ENCODE measurements around the gene ZCCHC13.
"Not testable (repeated sequence)": the region's sequence is repeated elsewhere in the genome, so short reads cannot be mapped to it uniquely, and the experiment has no call there.

ZCCHC13 gene

GRCh38 chrX:74325130-74326059 is 21.4 kb downstream of the ZCCHC13 start:
- TF ChIP-seq CTCF (conservative IDR thresholded peaks at IDR 0.05), result no peak
- H3K27ac ChIP-seq, result no peak overlapping the region

- TF ChIP-seq CTCF (conservative IDR thresholded peaks at IDR 0.05), result no peak
- no peak overlapping the region for H3K27ac ChIP-seq
Measured at GRCh38 chrX:74338852-74339251, 34.9 kb downstream of the ZCCHC13 start.

GRCh38 chrX:74340051-74340450 is 36.1 kb downstream of the ZCCHC13 start:
- no peak overlapping the region for H3K27ac ChIP-seq
- no peak for TF ChIP-seq CTCF (conservative IDR thresholded peaks at IDR 0.05)

- H3K27ac ChIP-seq, result not testable (repeated sequence)
Measured at GRCh38 chrX:74342211-74342610, 38.2 kb downstream of the ZCCHC13 start.

- H3K27ac ChIP-seq, result no peak overlapping the region
- TF ChIP-seq CTCF (conservative IDR thresholded peaks at IDR 0.05), result peak; percentile 75
Measured at GRCh38 chrX:74343343-74344279, 39.6 kb downstream of the ZCCHC13 start.

DNA sequence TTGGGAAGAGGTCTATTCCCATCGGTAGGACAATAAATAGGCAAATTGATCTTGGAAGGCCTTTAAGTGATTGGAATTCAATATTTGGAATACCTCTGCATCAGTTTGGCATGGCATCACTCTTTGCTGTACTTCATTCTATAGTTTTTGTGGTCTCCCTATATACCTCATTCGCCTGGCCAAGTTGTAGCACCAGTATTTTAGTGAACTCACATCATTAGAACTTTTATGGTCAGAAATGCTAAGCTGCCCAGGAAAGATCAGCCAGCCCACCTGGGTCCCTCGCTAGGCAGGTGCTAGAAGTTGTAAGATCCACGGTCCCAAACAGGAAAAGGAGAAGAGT is 40.3 kb downstream of the ZCCHC13 start:
- H3K27ac ChIP-seq, result no peak overlapping the region

GRCh38 chrX:74346088-74346487 is 42.1 kb downstream of the ZCCHC13 start:
- H3K27ac ChIP-seq, result no peak overlapping the region
- no peak for TF ChIP-seq CTCF (conservative IDR thresholded peaks at IDR 0.05)

More for the DNA sequence above, 40.3 kb downstream of the ZCCHC13 start:
- TF ChIP-seq CTCF (conservative IDR thresholded peaks at IDR 0.05), result peak; percentile 36

All from VCaP (cell line).